ENCODE data around the gene VAC14. TPM values are rescaled to one million over a fixed set of nuclear protein-coding genes. Genes with fewer than 3 reads are reported as not detected.

VAC14 gene
- polyA plus RNA-seq, 1 experiment, result 50.7 TPM

DNA sequence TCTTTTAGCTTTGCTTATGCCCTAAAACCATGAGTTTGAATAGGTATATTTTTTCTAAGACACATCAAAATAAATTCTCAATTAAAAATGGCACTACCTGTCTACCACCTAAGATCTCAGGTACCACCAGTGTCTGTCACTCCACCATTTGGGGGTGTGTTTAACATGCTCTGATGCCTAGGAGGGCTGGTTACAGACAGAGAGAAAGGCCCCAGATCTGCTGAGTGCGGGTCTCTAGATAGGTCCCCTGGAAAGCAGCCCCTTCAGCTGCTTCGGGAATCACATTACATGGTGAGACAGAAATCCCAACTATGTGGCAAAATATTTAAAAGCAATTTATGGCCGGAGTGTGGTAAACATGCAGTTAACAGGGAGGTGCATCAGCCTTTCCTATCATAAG is 653 bp upstream of the VAC14 start:
- DNase-seq (ENCODE audit: low read depth), result no peak
- ChIA-PET POLR2A (no interaction called here), CTCF (no interaction called here)
- Histone ChIP-seq H3K36me3 (ENCODE audit: control insufficient read depth, insufficient read depth, low read length) (no peaks in the 10 kb centered on the region), H3K4me3 (ENCODE audit: low read depth, low read length) (no peak overlapping the region), H3K27me3 (ENCODE audit: control insufficient read depth, insufficient read depth, low read length) (no peaks in the 10 kb centered on the region)
- TF ChIP-seq CTCF (IDR thresholded peaks at IDR 0.05; ENCODE audit: insufficient read depth, low read depth, low read length), result no peak

DNA sequence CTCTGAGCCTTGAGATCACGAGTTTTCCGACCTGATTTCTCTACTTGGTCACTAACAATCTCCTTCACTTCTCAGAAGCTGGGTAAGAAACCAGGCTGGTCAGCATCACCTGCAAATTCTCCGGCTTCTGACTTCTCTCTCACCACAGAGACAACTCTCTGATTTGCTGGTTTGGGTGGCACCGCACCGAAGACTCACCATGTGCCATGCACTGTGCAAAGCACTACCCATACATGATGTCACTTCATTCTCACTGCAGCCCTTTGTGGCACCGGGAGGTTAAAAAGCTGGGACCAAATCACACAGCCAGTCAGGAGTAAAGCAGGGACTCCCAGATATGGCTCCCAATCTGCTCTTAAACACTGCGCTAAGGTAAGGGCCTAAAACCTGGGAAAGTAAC is 647 bp downstream of the VAC14 start:
- POLR2A ChIA-PET, result no interaction called here
- CTCF ChIA-PET, result interaction anchor here (0.9 kb wide), 1 partner anchor 23 kb away, joined by 3 read pairs; no protein-coding TSS in a partner anchor
- H3K36me3 ChIP-seq (ENCODE audit: control insufficient read depth, insufficient read depth, low read length), result no peaks in the 10 kb centered on the region
- no peak for DNase-seq (ENCODE audit: low read depth)
- peak overlapping the region; percentile 79 for H3K4me3 ChIP-seq (ENCODE audit: low read depth, low read length)
- TF ChIP-seq CTCF (IDR thresholded peaks at IDR 0.05; ENCODE audit: insufficient read depth, low read depth, low read length), result no peak
- H3K27me3 ChIP-seq (ENCODE audit: control insufficient read depth, insufficient read depth, low read length), result no peaks in the 10 kb centered on the region

DNA sequence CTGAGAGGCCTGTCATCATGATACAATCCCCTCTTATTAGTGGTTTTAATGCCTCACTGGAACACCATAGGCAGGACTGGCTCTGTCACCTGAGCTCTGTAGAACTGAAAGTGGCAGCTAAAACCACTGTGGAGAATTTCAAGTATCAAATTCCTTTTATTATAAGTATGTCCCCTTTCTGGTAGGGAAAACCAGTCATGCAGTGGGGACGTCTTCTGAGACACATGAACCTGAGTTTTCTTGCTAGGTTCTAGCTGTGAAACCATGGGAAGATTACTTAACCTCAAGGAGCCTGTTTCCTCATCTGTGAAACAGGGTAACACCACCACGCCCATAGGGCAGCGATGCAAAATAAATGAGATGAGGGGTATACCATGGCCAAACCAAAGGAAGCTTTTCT is 4.7 kb downstream of the VAC14 start:
- no peak for TF ChIP-seq CTCF (IDR thresholded peaks at IDR 0.05; ENCODE audit: insufficient read depth, low read depth, low read length)
- CTCF ChIA-PET, result interaction anchor here (1.4 kb wide), 1 partner anchor 25 kb away, joined by 4 read pairs; no protein-coding TSS in a partner anchor
- POLR2A ChIA-PET, result no interaction called here
- no peak for DNase-seq (ENCODE audit: low read depth)
- H3K36me3 ChIP-seq (ENCODE audit: control insufficient read depth, insufficient read depth, low read length), result no peaks in the 10 kb centered on the region
- no peaks in the 10 kb centered on the region for H3K27me3 ChIP-seq (ENCODE audit: control insufficient read depth, insufficient read depth, low read length)
- no peak overlapping the region for H3K4me3 ChIP-seq (ENCODE audit: low read depth, low read length)

GRCh38 chr16:70795296-70795912 is 5.6 kb downstream of the VAC14 start:
- ChIA-PET POLR2A (no interaction called here), CTCF (interaction anchor here (1.4 kb wide), 1 partner anchor 24 kb away, joined by 4 read pairs; no protein-coding TSS in a partner anchor)
- DNase-seq (ENCODE audit: low read depth), result no peak
- H3K36me3 ChIP-seq (ENCODE audit: control insufficient read depth, insufficient read depth, low read length), result no peaks in the 10 kb centered on the region
- no peaks in the 10 kb centered on the region for H3K27me3 ChIP-seq (ENCODE audit: control insufficient read depth, insufficient read depth, low read length)
- no peak overlapping the region for H3K4me3 ChIP-seq (ENCODE audit: low read depth, low read length)
- no peak for TF ChIP-seq CTCF (IDR thresholded peaks at IDR 0.05; ENCODE audit: insufficient read depth, low read depth, low read length)

- DNase-seq (ENCODE audit: low read depth), result no peak
- Histone ChIP-seq H3K27me3 (ENCODE audit: control insufficient read depth, insufficient read depth, low read length) (no peaks in the 10 kb centered on the region), H3K4me3 (ENCODE audit: low read depth, low read length) (no peak overlapping the region), H3K36me3 (ENCODE audit: control insufficient read depth, insufficient read depth, low read length) (no peaks in the 10 kb centered on the region)
- CTCF ChIA-PET, result no interaction called here
- POLR2A ChIA-PET, result no interaction called here
- TF ChIP-seq CTCF (IDR thresholded peaks at IDR 0.05; ENCODE audit: insufficient read depth, low read depth, low read length), result no peak
Measured at GRCh38 chr16:70793851-70794502, 7.0 kb downstream of the VAC14 start.
